ENCODE data around the gene SH2D4B.

- TF ChIP-seq POLR2A (IDR thresholded peaks at IDR 0.05) (no peak), CTCF (IDR thresholded peaks at IDR 0.05) (no peak)
These were observed 74.6 kb downstream of the SH2D4B start for GRCh38 chr10:80612261-80612660.
